EH (cell line): ENCODE data around the gene ANO4.

ENCODE experiments used
- DNase-seq: peaks from one replicate; pipeline ENCODE4 v3.0.0-alpha.2; 2015; ENCODE audit warnings: low read depth

Gene ANO4

DNA sequence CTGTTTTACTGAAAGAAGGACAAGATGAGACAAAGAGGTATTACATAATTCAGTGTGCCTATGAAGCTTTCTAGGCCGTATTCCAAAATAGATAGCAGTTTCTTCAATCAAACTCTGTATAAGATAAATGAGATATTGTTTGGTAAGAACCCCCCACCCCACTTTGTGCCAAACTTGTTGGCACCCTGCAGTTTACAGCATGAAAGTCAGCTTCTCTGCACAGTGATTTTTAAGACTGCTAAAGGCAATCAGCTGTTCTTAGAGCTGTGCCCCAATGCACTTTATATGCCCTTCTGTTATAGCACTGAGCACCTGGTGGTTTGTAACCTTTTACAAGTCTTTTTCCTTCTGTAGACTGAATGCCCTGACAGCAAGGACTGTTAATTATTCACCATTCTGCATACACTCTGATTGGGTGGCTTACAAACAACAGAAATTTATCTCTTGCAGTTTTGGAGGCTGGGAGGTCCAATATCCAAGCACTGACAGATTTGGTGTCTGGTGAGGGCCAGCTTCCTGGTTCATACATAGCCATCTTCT, 76.7 kb downstream of the ANO4 start:
- DNase-seq: no peak

DNA sequence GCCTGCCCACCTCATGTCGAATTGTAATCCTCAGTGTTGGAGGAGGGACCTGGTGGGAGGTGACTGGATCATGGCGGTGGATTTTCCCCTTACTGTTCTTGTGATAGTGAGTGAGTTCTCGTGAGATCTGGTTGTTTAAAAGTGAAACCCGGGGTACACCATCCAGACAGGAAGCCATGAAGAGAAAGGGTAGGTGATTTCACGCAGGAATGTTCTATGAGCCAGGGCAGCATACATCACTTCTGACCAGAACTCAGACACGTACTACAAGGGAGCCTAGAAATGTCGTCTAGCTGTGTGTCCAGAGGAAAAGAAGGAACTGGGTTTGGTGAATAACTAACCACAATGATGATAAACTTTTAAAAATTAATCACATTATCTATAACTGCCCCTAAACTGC, 80.6 kb downstream of the ANO4 start:
- DNase-seq: no peak

DNA sequence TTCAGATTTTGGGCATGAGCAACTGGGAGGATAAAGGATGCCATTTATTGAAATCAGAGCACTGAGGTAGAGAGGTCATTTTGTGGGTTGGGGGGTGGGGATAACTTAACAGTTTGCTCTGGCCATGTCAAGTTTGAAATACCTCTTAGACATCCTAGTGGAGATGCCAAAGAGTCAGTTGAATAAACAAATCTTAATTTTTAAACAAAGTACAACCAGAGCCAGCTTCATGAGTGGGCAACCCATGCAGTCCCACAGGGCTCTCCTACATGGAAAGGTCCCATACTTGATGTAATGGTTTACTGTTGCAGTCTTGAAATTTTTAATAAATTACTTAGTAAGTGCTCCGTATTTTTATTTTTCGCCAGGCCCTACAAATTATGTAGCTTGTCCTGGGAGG, 81.2 kb downstream of the ANO4 start:
- no peak for DNase-seq

DNA sequence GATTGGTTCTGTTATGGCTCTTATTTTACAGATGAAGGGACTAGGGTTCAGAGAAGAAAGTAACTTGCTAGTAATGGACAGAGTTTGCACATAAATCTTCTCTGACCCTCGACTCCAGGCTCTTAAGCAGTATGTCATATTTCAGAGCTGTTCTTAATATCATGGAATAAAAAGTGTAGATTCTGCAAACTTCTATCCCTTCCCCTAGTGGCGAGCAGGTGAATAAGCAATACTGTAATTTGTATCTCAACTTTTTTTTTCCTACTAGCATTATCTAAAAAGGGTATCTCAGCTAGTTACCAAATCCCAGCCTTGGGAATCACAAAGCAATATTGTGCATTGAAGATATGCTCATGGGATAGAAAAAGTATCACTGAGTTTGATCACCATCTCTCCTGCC, 83.2 kb downstream of the ANO4 start:
- DNase-seq: no peak

DNA sequence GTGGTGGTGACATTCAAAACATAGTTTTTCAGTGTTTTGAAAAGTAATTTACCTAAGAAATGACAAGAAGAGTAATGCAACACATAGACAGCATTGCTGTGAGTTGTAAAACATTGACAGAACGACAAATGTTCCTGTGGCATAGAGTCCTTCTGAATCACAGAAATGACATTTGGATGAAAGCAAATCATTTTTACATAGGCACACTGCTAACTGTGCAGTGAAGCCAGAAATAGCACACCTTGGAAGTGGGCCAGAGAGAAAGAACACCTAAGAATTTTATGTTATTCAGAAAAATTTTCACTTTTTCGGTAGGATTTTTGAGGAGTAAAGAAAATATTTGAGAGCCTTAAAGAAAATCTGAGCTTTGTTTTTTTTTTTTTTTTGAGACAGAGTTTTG, 100.6 kb downstream of the ANO4 start:
- no peak for DNase-seq

DNA sequence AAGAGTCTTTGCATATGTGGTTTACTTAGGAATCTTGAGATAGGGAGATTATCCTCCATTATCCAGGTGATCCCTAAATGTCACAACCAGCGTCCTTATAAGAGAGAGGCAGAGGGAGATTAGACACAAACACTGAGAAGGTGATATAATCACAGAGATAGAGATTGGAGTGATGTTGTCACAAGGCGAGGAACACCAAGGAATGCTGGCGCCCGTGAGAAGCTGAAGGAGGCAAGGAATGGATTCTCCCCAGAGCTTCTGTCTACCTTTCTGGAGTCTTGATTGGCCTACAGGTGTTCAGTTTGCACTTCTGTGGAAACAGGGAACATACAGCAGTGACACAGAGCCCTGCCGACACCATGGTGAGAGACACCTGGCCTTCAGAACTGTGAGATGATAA, 101.6 kb downstream of the ANO4 start:
- no peak for DNase-seq

DNA sequence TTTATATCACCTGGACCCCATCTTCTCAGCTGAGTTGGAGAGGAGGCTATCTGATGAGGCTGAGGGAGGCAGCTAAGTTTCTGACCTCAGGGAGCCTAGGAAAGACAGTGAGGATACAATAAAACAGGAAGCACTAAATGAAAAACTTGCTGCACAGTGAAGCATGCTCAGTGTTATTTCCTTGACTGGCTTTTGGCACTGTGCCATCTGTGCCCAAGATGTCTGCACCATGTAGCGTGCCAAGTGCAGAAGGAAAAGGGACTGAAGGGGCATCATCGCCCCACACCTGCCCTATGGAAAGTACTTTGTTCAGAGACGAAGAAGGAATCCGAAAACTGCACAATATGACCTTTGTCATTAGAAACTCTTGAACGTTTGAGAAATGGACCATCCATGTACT, 102.7 kb downstream of the ANO4 start:
- DNase-seq: no peak

DNA sequence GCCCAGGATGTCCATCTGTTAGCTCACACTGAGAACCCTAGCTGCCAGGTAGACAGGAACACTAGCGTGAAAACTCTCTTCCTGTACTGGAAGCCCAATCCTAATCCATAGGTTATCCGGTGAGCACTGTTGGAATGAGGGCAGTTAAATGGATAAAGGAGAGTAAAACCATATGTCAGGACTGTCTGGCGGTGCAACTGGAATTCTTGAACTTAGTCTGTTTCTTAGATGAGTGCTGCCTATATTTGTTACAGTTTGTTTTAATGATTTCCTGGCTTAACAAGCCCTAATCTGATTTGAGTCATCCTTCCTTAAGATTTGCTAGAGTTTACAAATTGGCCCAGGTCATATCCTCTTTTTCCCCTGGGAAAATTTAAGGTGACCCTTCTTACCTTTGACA, 104.7 kb downstream of the ANO4 start:
- DNase-seq: peak; percentile 42

DNA sequence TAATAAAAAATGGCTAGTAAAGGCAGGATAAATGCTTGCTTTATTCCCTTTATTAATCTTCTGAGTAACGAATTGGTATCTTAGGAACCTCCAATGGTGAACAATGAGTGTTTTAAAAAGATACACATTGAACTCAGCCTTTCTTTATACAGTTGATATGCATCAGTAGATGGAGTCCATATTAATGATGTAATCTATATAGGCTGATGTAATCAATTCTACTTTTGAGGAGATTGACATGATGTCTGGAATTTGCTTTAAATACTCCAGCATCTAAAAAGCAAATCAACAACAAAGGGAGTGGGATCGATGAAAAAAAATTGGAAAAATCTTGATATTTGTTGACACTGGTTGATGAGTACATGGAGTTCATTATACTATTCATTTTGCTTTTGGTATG, 106.2 kb downstream of the ANO4 start:
- no peak for DNase-seq

DNA sequence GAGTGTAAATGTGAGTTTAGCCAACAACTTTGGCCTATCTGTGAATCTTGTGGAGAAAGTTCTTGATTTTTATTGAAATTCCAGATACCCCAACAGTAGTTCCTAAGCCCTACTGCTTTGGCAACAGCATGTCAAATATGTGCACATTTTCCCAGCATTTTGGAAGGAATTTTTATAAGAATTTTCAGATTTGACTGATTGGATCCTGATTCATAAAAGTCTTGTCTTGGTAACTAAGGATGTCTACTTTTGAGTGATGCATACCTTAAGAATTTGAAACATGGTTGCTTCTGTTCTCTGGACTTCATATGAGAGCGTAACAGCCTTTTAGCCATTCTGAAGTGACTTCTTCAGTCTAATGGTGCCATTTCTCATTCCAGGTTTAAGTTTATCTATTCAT, 106.7 kb downstream of the ANO4 start:
- DNase-seq: peak; percentile 82

DNA sequence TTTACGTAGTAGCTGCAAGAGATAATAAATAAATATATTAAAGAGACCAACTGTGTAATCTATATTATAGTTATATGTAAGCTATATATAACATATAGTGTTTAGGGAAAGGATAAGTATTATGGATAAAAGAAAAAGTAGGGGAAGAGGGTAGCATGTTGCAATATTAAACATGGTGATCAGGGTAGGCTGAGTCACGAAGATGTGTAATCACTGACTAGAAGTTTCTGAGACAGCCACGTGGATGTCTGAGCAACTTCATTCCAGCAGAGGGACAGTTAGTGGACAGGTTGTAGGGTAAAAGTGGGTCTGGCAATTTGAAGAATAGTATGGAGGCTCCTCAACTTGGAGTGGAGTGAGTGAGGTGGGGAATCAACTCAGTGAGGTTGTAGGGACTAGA, 109.7 kb downstream of the ANO4 start:
- no peak for DNase-seq

DNA sequence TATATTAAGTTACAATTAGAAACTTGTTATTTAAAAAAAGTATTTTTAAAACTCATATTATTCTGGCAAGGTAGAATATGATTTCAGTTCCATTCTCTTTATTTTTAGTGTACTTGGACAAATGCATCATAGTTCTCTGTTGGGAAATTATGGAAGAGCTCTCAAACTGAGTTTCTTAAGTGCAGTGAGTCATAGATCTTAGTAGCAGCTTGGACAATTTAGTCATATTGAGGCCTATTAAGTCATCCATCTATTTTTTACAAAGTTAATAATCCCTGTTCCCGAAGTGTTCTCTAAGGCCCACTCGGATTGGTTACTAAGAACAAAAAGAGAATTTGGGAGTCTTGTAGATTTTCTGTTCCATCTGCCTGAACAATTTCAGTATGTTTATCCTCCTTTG, 113.9 kb downstream of the ANO4 start:
- peak; percentile 79 for DNase-seq

DNA sequence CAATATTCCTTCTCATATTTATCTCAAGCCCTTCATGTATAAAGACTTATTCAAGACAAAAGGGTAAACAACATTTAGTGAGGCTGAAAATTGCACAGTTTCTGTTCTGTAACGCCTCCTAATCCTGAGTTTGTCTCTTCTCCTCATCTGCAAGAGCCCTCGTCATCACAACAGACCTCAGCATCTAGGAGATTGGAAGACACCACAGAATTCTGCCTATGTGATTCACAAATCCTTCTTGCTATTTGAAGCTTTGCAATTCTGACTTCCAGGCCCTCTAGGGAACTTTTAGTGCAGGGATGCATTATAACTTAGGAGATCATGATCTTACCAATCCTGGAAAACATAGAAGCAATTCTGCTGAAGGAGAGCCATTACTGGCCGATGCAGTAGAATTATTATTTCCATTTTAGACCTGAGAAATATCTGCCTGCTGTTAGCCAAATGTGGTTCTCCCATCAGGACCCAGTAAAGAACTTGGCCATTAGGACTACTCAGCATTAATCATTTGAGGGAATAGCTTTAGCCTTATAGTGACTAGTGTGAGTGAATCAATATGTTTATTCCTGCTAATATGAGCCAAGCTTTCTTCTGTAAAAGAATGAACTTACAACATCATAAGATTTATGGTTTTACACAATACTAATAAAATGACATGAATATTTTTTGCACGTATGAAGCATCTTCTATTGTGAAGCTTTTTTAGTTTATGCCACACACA, 119.5 kb downstream of the ANO4 start:
- no peak for DNase-seq

DNA sequence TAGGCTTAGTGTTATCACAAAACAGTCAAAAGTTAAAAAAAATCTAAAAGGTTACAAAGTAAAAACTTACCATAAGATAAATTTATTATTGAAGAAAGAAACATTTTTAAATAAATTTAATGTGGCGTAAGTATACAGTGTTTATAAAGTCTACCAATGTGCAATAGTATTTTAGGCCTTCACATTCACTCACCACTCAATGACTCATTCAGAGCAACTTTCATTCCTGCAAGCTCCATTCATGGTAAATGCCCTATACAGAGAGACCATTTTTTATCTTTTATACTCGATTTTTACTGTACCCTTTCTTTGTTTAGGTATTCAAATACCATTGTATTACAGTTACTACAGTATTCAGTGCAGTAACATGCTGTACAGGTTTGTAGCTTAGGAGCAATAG, 124.5 kb downstream of the ANO4 start:
- peak; percentile 48 for DNase-seq

DNA sequence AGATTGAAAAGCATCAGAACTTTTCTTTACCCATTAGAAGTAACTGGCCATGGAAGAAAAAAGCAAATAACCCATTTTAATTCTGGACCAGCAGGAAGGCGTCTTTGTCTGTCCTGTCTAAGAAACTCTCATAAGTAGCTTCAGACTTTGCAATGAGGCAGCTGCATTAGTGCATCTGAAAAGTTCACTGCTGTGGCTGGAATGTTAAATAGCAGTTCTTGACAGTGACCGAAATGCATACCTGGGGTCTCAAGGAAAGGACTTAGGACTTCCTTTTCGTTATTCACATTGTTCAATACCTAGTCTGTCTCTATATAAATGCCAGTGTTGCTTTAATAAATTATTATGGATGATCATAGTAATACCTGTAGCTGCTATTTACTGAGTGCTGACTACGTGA, 125.9 kb downstream of the ANO4 start:
- DNase-seq: no peak

DNA sequence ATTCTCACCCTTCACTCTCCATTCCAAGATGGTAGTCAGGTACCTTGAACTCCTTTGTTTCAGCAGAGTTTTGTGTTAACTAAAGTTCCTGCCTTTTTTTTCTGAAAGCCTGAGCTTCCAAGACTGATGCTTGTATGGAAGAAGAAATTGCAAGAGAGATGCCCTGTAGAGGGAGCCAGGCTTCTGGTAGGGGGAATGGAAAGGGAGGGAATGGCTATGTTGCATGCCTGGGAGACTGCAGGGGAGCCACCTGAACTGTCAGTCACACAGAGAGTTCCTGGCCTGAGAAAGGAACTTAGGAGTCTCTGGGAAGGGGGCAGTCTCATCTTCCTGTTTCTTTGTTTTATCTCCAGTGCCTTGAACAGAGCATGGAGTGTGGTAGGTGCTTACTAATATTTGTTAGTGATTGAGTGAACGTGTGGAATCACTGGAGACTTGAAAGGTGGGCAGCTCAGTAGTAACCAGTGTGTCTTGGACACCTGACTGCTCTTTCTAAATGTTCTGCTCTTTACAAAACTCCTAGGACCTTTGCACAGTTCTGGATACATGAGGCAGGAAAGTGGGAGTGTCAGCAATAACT, 132.2 kb downstream of the ANO4 start:
- DNase-seq: peak; percentile 35

DNA sequence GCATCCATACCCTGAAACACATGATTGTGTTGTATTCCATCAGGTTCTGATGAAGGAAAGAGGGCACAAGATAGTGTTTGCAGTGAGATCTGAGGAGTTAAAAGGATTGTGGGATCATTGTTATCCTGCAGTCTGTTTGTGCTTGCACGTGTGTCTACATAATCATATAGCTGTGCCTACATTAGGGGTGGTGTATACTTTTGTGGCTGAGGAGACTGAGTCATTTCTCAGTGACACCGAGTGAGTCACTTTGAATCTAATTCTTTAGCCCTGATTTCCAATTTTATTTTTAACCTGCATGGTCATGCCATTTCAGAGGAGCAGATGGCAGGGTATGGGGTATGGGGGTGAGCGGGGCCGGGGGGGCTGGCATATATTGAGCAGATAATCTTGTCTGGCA, 133.2 kb downstream of the ANO4 start:
- DNase-seq: peak; percentile 84

DNA sequence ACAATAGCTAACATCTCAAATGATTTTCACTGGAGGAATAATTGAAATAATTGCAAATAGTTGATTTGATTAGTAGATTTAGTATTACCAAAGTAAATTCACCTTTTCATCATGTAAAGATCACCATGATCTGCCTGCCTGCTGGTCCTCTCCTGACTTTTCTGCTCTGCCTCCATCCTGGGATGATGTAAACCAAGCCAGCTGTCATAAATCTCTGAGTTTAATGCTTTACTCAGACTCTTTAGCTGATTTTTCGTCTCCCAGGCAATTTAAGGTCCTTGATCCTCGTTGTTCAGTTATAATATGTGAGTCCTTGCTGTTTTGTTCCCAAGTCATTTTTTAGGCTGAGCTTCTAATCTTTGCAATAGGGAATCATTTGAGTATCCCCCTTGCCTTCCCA, 138.0 kb downstream of the ANO4 start:
- no peak for DNase-seq

DNA sequence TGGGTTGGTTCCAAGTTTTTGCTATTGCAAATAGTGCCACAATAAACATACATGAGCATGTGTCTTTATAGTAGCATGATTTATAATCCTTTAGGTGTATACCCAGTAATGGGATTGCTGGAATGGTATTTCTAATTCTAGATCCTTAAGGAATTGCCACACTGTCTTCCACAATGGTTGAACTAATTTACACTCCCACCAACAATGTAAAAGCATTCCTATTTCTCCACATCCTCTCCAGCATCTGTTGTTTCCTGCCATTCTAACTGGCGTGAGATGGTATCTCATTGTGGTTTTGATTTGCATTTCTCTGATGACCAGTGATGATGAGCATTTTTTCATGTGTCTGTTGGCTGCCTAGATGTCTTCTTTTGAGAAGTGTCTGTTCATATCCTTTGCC, 139.0 kb downstream of the ANO4 start:
- peak; percentile 71 for DNase-seq

DNA sequence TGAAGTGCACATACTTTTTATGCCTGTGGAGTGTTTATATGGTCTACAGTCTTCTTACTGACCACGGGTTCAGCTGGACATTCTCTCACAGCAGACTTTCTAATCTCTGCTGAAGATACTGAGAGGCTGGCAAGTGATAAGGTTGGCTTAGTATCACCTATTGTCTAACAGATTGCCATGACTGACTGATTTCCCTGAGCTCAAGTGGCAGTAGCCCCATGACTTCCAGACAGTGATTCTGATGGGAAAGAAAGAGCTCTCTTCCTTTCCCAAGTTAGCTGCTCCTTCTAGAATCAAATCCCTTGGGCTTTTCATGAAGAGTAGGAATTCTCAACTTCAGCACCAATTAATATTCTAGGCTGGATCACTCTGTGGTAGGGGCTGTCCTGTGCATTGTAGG, 141.4 kb downstream of the ANO4 start:
- DNase-seq: no peak

DNA sequence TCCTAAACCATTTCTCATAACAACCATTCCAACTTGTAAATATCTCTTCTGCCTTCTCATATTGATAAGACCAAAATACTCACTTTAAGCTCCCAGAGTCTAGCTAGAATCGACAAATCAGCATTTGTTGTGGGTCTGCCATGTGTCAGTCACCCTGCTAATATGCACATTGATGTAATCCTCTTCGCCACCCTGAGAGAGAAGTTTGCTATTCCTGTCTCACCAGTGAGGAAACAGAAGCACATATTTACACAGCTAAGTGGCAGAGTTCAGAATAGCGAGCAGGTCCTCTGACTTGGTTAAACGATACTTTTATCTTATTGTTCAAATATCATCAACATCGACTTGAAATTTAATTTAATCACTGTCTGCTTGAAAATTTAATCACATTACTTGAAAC, 142.1 kb downstream of the ANO4 start:
- DNase-seq: no peak

DNA sequence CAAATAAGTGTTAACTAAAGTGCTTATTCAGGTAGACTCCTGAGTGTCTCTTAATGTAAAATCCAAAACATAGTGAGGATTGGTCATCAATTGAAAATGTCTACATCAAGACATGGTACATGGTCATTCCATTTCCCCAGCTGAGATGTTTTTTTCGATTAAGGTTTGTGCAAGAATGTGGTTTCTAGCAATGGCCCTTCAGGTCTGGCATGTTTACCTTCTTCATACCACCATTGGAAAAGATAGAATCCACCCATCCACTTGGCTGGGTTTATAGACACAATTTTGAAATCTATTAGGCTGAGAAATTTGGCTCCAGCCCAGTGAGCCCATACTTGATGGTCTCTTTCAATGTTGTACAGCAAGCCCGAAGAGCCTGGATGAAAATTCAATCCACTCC, 145.9 kb downstream of the ANO4 start:
- no peak for DNase-seq

DNA sequence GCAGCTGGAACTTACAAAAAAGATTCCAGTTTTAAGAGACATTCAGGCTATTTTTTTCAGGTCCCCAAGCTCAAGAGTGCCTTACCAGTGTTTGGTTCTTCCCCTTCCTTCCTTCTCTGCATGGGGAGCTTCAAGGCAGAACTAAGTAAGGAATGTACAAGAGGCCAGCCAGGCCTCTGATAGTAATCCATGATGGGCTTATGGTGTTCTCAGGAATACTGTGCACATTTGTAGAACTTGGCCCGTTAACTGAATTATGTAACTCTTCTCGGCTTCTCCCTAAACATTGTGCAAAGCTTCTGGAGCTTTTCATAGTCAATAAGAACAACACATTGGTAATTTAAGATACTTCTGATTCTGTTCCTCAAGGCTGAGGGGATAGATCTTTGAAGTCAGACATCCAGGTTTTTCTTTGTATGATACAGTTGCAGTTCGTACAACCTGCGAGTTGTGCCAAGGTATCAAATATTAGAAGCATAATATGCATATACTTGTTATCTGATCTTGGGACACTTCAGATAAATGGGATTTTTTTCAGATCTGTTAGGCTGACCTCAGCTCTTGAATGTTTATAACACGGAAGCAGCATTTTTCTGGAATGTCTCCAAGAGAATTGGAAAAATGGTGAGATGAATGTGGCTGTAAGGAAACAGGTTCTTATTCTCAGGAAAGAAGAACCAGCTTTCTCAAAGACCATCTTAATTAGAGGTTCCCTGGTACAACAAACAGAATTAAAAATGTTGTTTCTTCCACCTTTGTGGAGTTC, 148.6 kb downstream of the ANO4 start:
- peak; percentile 20 for DNase-seq
